IPS-18a (cell line): Measurements from ENCODE around the gene STIM1.

Source experiments
- H3K27ac ChIP-seq: one replicate; pipeline ENCODE4 v1.5.1; 2013; ENCODE audit warnings: low read length
- H3K27me3 ChIP-seq: one replicate; pipeline ENCODE4 v1.6.1; 2013; ENCODE audit warnings: mild to moderate bottlenecking, low read length; ENCODE audit not compliant: control insufficient read depth, insufficient read depth
- H3K36me3 ChIP-seq: one replicate; pipeline ENCODE4 v1.6.1; 2013; ENCODE audit warnings: low read depth, low read length; ENCODE audit not compliant: control insufficient read depth
- H3K4me1 ChIP-seq: one replicate; pipeline ENCODE4 v1.6.1; 2013; ENCODE audit warnings: low read depth, low read length; ENCODE audit not compliant: control insufficient read depth
- H3K4me3 ChIP-seq: one replicate; pipeline ENCODE4 v1.5.1; 2013; ENCODE audit warnings: low read length
- H3K9ac ChIP-seq: one replicate; pipeline ENCODE4 v1.6.1; 2013; ENCODE audit warnings: mild to moderate bottlenecking, low read length, moderate library complexity
- H3K9me3 ChIP-seq: one replicate; pipeline ENCODE4 v1.6.1; 2013; ENCODE audit warnings: low read depth, low read length; ENCODE audit not compliant: control insufficient read depth

The STIM1 gene

GRCh38 chr11:3822312-3822711 lies 33.2 kb upstream of the STIM1 start:
- H3K9ac ChIP-seq: no peak overlapping the region
- no peaks in the 10 kb centered on the region for H3K36me3 ChIP-seq
- H3K9me3 ChIP-seq: no peaks in the 10 kb centered on the region
- H3K27ac ChIP-seq: no peak overlapping the region
- H3K4me3 ChIP-seq: no peak overlapping the region
- peaks cover 20% of the 10 kb centered on the region for H3K4me1 ChIP-seq
- no peaks in the 10 kb centered on the region for H3K27me3 ChIP-seq

DNA sequence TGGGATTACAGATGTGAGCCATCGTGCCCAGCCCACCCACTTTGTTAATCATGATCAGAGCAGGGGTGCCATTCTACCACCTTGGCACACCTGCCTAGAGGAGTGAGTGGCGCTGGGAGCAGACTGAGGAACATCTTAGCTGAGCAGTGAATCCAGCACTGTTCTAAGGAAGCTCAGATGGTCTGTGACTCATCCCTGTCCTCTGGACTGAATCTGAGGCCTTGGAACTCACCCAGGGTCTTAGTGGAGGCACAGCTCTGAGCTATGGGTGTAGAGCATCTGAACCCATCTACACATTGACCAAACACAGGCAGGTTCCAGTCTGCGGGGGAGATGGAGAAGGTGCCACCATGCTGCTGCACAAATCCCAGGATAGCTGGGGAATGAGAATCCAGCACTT lies 32.2 kb upstream of the STIM1 start:
- H3K4me3 ChIP-seq: no peak overlapping the region
- H3K9ac ChIP-seq: no peak overlapping the region
- H3K27ac ChIP-seq: no peak overlapping the region
- peaks cover 25% of the 10 kb centered on the region for H3K4me1 ChIP-seq
- H3K27me3 ChIP-seq: no peaks in the 10 kb centered on the region
- H3K9me3 ChIP-seq: no peaks in the 10 kb centered on the region
- peaks cover 6% of the 10 kb centered on the region for H3K36me3 ChIP-seq

DNA sequence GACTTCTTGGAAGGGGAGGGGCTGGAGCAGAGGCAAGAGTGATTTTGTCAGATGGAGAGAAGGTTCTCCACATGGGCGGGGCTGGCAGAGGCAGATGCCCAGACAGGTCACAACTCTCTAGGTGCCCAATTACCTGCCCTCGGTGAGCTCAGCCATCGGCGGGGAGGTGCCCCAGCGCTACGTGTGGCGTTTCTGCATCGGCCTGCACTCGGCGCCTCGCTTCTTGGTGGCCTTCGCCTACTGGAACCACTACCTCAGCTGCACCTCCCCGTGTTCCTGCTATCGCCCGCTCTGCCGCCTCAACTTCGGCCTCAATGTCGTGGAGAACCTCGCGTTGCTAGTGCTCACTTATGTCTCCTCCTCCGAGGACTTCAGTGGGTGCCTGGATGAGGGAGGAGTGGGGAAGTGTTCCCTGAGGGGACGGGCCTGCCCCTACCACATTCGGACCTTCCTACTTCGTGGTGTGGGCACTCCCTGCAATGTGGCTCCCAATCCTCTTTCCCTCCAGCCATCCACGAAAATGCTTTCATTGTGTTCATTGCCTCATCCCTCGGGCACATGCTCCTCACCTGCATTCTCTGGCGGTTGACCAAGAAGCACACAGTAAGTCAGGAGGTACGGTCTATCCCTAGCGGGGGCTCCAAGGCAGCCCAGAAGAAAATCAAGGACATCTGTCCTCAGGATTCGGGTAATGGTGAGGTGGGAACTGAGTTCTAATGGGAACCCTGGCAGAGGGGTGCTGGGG lies 31.5 kb upstream of the STIM1 start:
- Histone ChIP-seq H3K36me3 (peaks cover 6% of the 10 kb centered on the region), H3K4me3 (no peak overlapping the region), H3K4me1 (peaks cover 25% of the 10 kb centered on the region)

GRCh38 chr11:3824714-3825472 lies 30.6 kb upstream of the STIM1 start:
- Histone ChIP-seq H3K27me3 (no peaks in the 10 kb centered on the region), H3K9me3 (no peaks in the 10 kb centered on the region), H3K4me3 (no peak overlapping the region), H3K9ac (no peak overlapping the region), H3K4me1 (peaks cover 25% of the 10 kb centered on the region), H3K27ac (no peak overlapping the region), H3K36me3 (peaks cover 6% of the 10 kb centered on the region)

More for the DNA sequence above, 31.5 kb upstream of the STIM1 start:
- Histone ChIP-seq H3K9me3 (no peaks in the 10 kb centered on the region), H3K27me3 (no peaks in the 10 kb centered on the region), H3K9ac (no peak overlapping the region), H3K27ac (no peak overlapping the region)

GRCh38 chr11:3825473-3826154 lies 29.9 kb upstream of the STIM1 start:
- no peak overlapping the region for H3K27ac ChIP-seq
- peaks cover 6% of the 10 kb centered on the region for H3K36me3 ChIP-seq

GRCh38 chr11:3826721-3827120 lies 28.7 kb upstream of the STIM1 start:
- H3K27ac ChIP-seq: no peak overlapping the region
- no peaks in the 10 kb centered on the region for H3K9me3 ChIP-seq
- H3K4me3 ChIP-seq: peak overlapping the region; percentile 7
- peaks cover 25% of the 10 kb centered on the region for H3K4me1 ChIP-seq
- no peaks in the 10 kb centered on the region for H3K27me3 ChIP-seq
- peaks cover 6% of the 10 kb centered on the region for H3K36me3 ChIP-seq
- H3K9ac ChIP-seq: no peak overlapping the region

More at GRCh38 chr11:3825473-3826154, 29.9 kb upstream of the STIM1 start:
- Histone ChIP-seq H3K9ac (no peak overlapping the region), H3K9me3 (no peaks in the 10 kb centered on the region), H3K4me1 (peaks cover 25% of the 10 kb centered on the region), H3K4me3 (no peak overlapping the region), H3K27me3 (no peaks in the 10 kb centered on the region)

DNA sequence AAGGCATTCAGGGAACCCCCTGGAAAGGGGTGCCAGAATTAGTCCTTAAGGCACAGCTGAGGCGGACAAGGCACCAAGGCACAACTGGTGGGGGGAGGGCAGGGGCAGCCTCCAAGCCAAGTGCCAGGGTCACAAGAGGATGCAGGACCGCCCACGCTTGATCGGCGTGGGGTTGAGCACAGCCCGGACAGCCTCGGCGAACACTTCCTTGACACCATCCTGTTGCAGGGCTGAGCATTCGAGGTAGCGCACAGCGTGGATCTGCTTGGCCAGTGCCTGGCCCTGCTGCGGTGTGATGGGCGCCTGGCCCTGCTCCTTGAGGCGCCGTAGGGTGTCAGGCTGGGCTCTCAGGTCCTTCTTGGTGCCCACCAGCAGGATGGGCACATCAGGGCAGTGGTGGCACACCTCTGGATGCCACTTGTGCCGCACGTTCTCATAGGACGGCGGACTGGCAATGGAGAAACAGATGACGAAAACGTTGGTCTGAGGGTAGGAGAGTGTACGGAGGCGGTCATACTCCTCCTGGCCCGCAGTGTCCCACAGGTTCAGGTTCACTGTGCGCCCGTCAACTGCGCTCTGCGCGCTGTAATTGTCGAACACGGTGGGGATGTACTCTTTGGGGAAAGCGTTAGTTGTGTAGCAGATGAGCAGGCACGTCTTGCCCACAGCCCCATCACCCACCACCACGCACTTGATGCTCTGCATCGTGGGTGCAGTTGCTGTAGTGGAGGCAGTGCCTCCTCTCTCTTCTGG lies 27.9 kb upstream of the STIM1 start:
- H3K9me3 ChIP-seq: no peaks in the 10 kb centered on the region
- no peak overlapping the region for H3K9ac ChIP-seq
- peaks cover 10% of the 10 kb centered on the region for H3K36me3 ChIP-seq
- no peak overlapping the region for H3K4me3 ChIP-seq
- no peak overlapping the region for H3K27ac ChIP-seq
- H3K27me3 ChIP-seq: no peaks in the 10 kb centered on the region
- H3K4me1 ChIP-seq: peaks cover 25% of the 10 kb centered on the region

DNA sequence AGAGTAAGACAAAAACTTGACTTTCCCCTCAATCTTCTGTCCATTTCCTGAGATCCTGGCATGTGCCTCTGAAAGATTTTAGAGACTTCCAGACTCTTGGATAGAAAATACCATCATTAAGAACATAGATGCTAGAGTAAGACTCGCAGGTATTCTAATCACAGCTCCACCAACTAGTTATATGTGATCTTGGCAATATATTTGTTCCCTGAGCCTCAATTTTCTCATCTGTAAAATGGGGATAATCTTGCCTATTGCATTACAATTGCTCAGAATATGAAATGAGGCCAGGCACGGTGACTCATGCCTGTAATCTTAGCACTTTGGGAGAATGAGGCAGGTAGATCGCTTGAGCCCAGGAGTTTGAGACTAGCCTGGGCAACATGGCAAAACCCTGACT lies 25.4 kb upstream of the STIM1 start:
- H3K27me3 ChIP-seq: no peaks in the 10 kb centered on the region
- no peak overlapping the region for H3K4me3 ChIP-seq
- peaks cover 34% of the 10 kb centered on the region for H3K4me1 ChIP-seq
- no peak overlapping the region for H3K9ac ChIP-seq
- peaks cover 10% of the 10 kb centered on the region for H3K36me3 ChIP-seq
- H3K9me3 ChIP-seq: no peaks in the 10 kb centered on the region
- H3K27ac ChIP-seq: no peak overlapping the region

GRCh38 chr11:3830730-3831129 lies 24.7 kb upstream of the STIM1 start:
- peaks cover 10% of the 10 kb centered on the region for H3K36me3 ChIP-seq
- H3K27ac ChIP-seq: no peak overlapping the region
- no peaks in the 10 kb centered on the region for H3K9me3 ChIP-seq
- H3K9ac ChIP-seq: no peak overlapping the region
- no peaks in the 10 kb centered on the region for H3K27me3 ChIP-seq
- peaks cover 31% of the 10 kb centered on the region for H3K4me1 ChIP-seq
- H3K4me3 ChIP-seq: no peak overlapping the region

DNA sequence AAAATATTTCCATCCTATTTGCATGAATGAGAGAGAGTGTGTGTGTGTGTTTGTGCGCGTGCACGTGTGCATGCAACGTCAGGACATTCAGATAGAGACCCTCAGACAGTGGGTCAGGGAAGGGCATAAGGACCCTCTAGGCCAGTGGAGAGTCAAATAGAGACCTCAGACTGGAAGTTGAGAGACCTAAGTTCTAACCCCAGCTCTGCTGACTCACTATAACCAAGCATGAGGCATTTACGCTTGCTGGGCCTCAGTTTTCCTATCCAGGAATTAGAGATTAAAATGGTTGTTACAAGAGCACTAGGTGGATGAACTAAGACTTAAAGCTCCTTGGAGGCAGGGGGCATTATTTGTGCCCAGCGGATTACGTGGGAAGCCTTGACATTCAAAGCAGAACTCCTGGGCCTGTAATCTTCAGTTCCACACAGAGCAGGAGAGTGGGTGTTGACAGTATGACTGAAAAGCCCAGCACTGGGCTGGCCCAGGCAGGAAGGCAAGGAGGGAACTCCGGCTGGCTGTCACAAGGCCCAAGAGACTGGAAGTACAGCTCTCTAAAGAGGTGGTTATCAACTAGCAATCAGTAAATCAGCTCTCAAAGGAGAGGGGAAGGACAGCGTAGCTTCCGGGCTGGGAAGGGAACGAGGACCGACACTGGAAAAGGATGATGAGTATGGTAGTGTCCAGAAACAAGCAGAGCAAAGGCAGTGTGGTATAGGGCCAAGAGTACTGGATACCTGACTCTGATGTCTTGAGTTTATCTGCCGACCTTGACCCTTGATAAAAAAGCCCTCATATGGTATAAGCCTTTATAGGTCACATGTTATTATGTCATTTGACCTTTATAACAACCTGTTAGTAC lies 23.9 kb upstream of the STIM1 start:
- Histone ChIP-seq H3K9ac (no peak overlapping the region), H3K4me1 (peaks cover 22% of the 10 kb centered on the region), H3K36me3 (peaks cover 10% of the 10 kb centered on the region), H3K27ac (no peak overlapping the region), H3K27me3 (no peaks in the 10 kb centered on the region), H3K4me3 (no peak overlapping the region), H3K9me3 (no peaks in the 10 kb centered on the region)
